ENCODE data around the gene GABRB2. TPM values are rescaled to one million over a fixed set of nuclear protein-coding genes. Genes with fewer than 3 reads are reported as not detected.

Gene GABRB2
- total RNA-seq, 1 donor from 2014 or later = not detected

DNA sequence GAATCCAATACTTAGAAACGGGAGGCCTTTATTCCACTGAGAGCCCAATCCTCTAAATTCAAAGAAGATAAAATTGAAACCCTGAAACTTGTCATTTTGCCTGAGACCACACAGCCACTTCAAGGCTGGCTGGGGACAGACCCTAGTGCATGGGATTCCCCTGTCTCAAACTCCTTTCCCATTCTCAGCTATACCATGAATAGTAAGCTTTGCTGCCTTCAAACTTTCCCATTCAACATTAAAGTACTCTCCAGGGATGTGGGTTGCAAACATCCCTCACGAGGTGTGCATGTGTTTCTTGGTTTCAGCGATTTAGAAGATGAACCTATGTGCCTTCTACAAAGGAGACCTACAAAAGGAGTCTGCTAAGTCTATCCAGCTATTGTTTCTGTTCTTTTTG lies 64.6 kb downstream of the GABRB2 start:
- intact Hi-C loops (cut with micrococcal nuclease) = no loop called here

GRCh38 chr5:161471211-161471950 lies 75.1 kb downstream of the GABRB2 start:
- intact Hi-C loops (cut with micrococcal nuclease) = no loop called here

DNA sequence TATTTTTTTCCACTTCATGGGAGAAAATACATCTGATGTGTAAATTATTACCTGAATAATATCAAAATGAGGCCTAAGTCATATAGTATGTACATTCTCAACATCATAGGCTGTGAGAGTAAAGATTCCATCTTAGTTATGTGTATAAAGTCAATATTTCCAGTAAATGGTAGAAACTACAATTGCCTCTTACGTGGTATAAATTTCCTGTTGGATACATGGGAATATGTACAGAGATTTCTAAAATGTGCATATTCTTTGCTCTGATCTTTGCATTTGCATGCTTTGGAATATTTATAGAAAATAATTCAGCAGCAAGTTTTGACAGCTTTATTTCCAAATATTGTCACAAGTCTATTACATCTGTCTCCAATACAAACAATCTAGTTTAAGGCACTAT lies 78.8 kb downstream of the GABRB2 start:
- intact Hi-C loops (cut with micrococcal nuclease) = no loop called here

GRCh38 chr5:161460741-161461140 lies 85.8 kb downstream of the GABRB2 start:
- intact Hi-C loops (cut with micrococcal nuclease) = no loop called here

GRCh38 chr5:161446655-161447054 lies 99.9 kb downstream of the GABRB2 start:
- intact Hi-C loops (cut with micrococcal nuclease) = no loop called here

DNA sequence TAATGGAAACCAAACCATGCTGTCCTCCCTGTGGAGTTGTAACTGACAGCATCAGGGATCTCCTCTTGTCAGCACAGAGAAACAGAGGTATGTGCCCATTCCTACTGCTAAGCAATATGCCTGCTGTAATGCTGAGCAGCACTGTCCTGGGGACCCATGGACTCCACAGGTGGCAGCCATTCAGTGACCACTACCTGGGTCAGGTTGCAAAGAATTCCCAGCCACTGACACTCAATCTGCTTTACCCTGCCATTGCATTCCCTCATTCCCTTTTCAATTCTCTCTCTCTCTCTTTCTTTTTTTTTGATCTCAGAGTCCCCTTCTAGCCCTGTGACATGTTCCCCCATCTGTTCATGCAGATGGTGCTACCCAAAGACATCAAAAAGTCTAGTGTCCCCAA lies 104.1 kb downstream of the GABRB2 start:
- intact Hi-C loops (cut with micrococcal nuclease) = no loop called here

DNA sequence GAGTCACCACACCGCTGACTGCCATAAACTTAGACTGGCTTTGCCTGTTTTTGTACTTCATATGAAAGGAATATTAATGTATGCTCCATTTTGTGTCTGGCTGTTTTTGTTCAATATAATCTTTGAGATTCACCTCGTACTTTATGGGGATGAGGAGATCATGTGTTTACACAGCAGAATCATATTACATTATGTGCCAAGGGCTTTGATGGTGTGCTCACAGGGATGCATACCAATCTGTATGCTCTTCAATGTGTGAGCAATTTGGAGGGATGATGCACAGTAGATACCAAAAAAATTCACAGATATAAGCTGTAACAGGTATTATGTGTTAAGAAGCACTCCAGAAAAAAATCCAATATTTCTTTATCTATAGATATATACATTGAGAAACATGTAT lies 113.7 kb downstream of the GABRB2 start:
- intact Hi-C loops (cut with micrococcal nuclease) = no loop called here

DNA sequence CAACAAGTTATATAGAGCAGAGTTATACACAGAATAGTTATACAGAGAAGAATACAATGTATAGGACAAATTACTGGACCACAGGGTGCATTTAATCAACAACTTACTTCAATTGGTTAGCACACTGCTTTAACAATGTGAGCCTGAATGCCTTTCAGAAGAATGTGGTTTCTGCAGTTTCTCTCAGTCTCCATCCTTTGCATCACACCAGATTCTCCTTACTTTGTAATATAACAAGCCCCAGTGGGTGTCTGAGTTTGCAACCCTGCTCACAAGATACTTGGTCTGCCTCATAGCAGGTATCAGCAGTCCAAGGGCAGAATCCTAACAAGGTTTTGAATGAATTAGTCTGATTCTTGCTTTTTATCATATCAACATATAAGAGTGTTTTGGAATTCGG lies 114.6 kb downstream of the GABRB2 start:
- intact Hi-C loops (cut with micrococcal nuclease) = no loop called here

DNA sequence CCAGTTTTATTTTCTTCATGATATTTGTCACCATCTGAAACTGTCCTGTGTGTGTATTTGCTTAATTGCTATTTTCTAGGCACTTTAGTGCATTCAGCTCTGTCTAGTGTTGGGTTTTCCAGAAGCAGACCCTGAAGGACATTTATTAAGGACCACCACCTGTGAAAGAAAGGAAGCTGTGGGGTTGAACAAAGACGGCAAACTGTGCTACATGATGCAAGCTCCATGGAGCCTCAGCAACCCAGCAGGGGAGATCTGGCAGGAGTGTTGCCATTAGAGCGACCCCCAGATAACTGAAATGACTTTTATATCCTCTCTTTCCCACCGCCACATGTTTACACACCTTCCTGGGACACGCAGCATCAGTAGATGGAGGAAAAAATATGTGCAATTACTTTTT lies 125.5 kb downstream of the GABRB2 start:
- intact Hi-C loops (cut with micrococcal nuclease) = no loop called here

GRCh38 chr5:161420521-161420920 lies 126.0 kb downstream of the GABRB2 start:
- intact Hi-C loops (cut with micrococcal nuclease) = no loop called here

DNA sequence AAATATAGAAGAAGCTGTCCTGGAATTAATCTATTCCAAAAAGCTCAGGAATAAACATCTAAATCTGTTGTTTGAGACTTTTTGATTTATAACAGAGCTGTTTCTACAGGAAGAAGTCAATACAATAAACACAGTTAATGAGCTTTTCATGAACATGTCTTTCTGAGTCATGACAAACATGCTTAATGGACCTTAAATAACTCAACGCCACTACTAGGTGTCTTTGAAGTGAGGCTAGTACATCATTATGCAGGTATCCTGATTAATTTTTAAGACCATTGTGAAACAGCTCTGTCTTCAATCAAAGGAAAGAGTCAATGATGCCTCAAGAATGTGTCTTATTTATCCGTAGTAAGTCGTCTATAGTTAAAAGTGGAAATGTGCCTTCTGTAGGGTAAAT lies 131.6 kb downstream of the GABRB2 start:
- intact Hi-C loops (cut with micrococcal nuclease) = no loop called here

DNA sequence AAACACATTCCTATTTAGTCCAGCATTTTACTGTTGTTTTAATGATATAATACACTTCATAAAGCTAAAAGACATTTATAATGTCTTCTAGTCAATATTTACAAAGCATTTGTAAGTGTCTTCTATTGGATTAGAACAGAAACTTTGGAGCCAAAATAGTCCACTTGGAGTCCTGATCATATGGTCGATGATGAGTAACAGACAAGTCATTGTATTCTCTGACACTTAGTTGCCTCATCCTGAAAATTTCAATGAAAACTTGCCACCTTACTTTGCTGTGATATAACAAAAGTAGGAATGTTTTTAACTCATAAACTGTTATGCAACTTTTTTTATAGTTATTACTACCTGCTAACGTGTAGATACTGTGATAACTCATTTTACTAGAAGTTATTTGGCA lies 132.5 kb downstream of the GABRB2 start:
- intact Hi-C loops (cut with micrococcal nuclease) = no loop called here

DNA sequence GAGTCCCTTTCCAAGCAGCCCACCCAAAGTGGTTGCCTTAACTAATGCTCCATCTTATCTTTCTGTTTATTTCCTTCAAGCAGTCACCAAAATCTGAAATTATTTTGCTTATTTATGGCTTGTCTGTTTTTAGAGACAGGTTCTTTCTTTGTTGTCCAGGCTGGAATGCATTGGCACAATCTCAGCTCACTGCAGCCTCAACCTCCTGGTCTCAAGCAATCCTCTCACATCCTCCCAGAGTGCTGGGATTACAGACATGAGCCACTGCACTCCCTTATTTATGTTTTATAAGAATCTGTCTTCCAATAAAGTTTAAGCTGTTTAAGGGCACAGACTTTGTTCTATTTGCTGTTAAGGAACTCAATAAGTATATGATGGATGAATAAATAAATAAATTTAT lies 133.7 kb downstream of the GABRB2 start:
- intact Hi-C loops (cut with micrococcal nuclease) = no loop called here

DNA sequence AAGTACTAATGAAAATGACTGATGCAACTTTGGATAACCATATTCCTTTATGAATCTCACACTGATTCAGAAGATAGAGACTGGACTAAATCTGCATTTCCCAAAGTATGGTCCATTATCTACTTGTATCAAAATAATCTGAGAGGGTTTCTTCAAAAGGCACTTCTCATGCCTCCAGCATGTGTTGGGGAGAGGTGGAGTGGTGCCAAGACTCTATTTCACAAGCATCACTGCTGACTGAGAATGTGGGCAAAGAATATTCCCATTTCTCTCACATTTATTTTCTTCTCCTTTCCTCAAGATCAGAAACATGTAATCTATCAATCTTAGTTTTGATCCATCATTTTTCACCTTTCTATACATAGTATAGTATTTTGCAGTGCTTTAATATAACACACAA lies 135.4 kb downstream of the GABRB2 start:
- intact Hi-C loops (cut with micrococcal nuclease) = no loop called here

DNA sequence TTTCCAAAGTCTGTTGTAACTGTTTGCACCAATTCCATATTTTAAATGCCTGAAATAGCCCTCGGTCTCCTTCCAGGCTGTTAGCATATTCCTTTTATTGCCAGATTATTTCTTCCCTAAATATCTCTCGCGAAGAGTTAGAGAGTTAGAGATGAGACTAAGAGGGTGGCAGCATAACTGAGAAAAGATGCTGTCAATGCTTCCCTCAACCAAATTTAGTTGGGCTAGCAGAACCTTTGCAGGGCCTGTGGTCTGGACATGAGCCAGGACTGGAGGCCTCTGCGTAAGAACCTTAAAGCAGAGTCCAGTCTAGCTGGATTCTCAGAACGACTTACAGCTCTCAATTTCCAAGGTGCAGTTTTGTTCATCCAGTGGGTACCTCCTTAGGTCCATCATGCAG lies 135.9 kb downstream of the GABRB2 start:
- intact Hi-C loops (cut with micrococcal nuclease) = no loop called here

DNA sequence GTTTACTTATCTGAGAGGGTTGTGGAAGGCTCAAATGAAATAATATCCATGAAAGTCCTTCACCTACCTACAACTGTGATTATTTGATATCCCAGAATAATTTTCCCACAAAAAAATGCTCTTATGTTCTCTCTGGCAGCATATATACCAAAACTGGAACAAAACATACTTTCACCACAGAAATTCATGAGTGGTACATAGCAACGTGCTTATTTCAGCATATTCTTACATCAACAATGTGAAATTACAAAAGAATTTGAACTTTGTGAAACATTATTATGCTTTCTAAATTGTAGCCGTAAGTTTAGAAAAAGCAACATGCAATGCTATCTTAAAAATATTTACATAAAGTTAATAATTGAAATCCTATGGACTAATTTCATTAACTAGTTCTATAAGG lies 137.1 kb downstream of the GABRB2 start:
- intact Hi-C loops (cut with micrococcal nuclease) = no loop called here

DNA sequence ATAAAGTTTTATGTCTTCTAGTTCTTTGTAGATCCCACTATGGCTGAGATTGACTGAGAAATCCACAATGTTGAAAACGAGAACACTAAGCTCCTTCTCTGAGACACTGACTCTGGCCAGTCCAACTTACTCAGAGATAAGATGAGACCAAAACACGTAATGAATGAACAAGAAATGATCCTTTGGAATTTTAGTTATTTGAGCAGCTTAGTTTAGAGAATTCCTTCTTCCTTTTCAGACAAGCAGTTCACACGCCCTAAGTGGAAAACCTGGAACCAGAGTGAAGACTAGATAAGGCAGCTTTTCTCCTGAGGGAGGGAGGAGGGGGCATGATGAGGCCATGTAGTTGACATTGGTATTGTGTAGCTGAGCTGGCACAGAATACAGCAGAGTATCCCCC lies 139.6 kb downstream of the GABRB2 start:
- intact Hi-C loops (cut with micrococcal nuclease) = no loop called here

DNA sequence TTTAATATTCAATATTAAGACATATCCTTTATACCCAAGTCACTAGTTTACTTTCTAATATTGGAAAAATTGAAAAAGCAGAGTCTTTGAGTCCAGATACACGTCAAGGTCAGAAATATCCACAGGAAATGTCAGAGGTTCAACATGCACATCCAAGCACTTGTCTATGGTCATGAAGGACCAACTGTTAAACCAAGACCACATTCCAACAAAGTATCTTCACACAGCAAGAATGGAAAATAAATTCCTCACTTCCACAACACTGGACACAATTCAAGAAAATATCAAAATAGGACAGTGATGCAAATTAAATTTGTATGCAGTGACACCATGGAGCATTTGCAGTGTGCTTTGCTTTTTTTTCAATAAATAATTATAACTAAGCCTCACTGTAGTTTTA lies 142.5 kb downstream of the GABRB2 start:
- intact Hi-C loops (cut with micrococcal nuclease) = no loop called here

DNA sequence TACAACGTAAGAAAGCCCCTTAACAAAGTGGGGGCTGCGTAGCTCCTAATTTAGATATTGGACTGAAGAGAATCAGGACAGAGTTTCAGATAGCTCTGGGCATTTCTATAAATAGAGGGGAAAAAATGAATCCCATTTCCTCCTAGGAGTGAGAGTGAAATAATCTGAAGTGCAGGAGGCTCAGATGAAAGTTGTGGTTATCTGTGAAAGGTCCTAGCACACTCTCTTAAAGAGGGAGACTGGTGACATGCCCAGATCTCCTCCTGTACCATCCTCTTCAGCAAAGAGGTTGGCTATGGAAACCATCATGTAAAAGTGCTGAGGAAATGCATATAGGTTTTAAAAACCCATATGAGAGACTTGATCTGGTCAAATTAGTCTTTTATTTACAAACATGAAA lies 143.4 kb downstream of the GABRB2 start:
- intact Hi-C loops (cut with micrococcal nuclease) = no loop called here

- intact Hi-C loops (cut with micrococcal nuclease) = no loop called here
These were observed 145.9 kb downstream of the GABRB2 start for GRCh38 chr5:161400583-161400982.

- intact Hi-C loops (cut with micrococcal nuclease) = no loop called here
These were observed 146.4 kb downstream of the GABRB2 start for GRCh38 chr5:161399996-161400562.

DNA sequence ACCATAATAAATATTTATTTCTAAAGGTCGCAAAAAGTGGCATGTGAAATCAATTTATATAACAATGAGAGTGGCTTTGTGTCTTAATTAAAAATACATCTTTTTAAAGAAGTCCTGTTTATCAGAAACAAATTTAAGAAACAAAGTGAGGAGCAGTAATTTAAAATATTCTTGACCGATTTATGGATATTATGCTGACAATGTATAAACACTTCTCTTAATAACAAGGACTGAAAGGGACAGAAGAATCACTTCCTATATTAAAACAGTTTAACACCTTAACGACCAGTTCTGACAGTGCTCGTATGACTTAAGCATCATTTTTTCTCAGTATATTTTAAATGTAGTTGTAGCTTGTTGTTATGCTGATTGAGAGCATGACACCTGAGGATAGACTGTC lies 149.1 kb downstream of the GABRB2 start:
- intact Hi-C loops (cut with micrococcal nuclease) = no loop called here

GRCh38 chr5:161396171-161396570 lies 150.4 kb downstream of the GABRB2 start:
- intact Hi-C loops (cut with micrococcal nuclease) = no loop called here
